GM12892 (cell line): ENCODE results near the gene KIFC3.

Experiments used
- POLR2A ChIP-seq: IDR thresholded peaks from 2 replicates; pipeline ENCODE4 v1.6.1; 2011; ENCODE audit warnings: low read depth, low read length, control low read depth
- POLR2AphosphoS5 ChIP-seq: IDR thresholded peaks from 2 replicates; pipeline ENCODE4 v1.6.1; 2011; ENCODE audit warnings: low read depth, low read length, control low read depth
- TAF1 ChIP-seq: IDR thresholded peaks from 2 replicates; pipeline ENCODE4 v1.6.1; 2011; ENCODE audit warnings: low read depth, mild to moderate bottlenecking, control low read depth, low read length, borderline replicate concordance

DNA sequence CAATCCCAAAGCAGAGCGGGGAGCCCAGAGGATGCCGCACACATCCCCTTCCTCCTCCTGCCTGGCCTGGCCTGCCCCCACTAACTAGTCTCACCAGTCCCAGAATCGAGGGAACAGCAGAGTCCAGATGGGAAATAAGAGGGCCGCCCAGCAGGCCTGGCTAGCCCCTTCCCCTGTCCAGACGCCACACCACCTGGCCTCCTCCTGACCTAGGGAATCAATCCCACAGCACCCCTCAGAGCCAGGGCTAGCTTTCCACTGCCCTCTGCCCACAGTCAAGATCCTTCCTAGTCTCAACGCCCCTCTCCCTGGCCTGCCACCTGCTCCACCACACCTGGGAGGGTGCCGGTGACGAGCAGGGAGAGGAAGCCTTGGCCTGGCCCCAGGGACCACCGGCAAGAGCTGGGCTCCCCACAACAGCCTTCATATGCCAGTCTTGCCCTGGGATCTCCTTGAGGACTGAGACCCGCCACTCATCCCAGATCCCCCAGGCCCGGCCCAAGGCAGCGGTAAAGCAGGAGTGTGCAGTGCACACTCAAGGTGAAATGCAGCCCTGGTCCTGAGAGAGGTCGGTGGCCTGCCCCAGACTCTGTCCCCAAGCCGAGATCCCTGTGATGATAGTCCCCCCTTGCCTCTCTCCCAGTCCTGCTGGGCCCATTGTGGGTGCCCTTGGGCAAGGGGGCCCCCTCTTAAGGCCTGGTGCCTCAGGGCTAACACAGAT is 38.8 kb downstream of the KIFC3 start:
- no peak for TF ChIP-seq POLR2AphosphoS5
- TF ChIP-seq POLR2A = no peak
- no peak for TF ChIP-seq TAF1
